Non-pigmented ciliary epithelial cell (primary cell): ENCODE results near the gene BET1L.
"Not testable (repeated sequence)": the region's sequence is repeated elsewhere in the genome, so short reads cannot be mapped to it uniquely, and the experiment has no call there.

Source experiments
- DNase-seq: peaks from one replicate; pipeline ENCODE4 v3.0.0-alpha.2; 2010; ENCODE audit warnings: low read depth

BET1L gene, protein sequence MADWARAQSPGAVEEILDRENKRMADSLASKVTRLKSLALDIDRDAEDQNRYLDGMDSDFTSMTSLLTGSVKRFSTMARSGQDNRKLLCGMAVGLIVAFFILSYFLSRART

DNA sequence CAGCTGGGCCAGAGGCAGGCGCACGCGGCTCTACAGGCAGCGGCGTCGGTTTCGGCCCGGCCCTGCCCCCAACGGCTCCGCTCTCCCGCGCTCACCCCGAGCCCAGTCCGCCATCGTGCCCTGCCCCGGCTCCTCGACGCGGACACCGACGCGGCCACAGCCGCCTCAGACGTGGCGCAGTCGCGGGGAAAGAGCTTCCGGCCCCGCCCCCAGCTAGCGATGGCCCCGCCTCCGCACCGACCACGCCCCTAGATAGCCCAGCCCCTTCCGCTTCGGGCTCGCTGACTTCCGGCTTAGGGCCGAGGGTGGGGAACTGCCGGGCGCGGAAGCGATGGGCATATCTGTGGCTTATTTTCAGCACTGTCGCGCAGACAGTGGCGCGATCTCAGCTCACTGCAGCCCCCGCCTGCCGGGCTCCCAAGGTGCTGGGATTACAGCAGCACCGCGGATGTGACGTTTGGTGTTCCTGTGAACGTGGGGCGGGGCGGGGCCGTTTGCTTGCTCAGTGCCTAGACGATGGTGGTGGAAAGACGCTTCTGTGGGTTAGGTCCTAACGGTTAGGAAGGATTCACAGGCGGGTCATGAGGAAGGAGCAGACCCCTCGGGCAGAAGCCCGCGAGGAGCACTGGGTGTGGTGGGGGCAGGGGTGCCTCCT is at the start of gene BET1L, which contains the start of gene RIC8A:
Gene BET1L (minus strand): TSS at position 192 of the 655 bp plus-strand sequence. CDS start 78 bp downstream, at position 114.
Gene RIC8A (plus strand): TSS at position 501 of the 655 bp plus-strand sequence. CDS start 1,147 bp downstream, outside the sequence.
- DNase-seq: peak; percentile 90

DNA sequence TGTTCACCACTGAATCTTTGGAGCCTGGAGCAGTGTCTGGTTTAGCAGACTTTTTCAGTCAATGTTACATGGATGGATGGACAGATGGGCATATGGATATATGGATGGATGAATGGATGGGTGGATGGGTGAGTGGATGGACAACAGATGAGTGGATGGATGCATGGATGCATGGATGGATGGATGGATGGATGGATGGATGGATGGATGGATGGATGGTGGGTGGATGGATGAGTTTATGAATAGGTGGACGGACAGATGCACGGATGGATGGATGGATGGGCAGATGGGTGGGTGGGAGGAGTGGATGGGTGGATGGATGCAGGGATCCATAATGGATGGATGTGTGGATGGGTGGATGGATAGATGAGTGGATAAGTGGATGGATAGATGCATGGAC is 48.6 kb upstream of the BET1L start:
- no peak for DNase-seq

DNA sequence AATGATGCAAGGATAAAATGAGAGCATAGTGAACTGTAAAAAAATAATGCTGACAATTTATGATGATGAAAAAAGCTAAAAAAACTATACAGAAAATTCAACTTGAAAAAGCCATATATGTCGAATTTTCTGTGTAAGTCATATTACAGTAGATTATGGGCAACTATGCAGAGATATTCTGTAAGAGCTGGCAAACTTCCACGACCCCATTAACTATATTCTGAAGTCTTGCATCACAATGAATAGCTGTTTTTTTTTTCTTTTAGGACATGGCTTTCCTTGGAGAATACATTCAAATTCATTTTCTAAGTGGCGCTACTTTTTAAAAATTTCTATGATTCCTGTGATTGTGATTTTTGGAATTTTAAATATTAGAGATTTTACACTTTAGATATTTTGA is 48.0 kb upstream of the BET1L start:
- DNase-seq: no peak

DNA sequence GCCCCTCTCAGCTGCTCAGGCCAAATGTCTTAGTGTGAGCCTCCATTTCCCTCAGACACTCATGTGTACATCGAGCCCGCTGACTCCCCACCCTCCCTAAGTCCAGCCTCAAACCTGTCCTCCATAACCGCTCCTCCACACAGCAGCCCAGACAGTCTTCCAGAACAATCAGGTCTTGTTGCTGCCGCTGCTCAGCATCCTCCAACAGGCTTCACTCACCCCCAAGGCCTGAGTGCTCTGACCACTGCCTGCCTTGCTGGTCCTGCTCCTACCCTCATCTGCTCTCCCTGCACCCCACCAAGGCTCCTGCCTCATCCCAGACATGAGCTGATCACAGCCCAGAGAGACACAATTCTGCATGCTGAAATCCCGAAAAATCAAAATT is 46.7 kb upstream of the BET1L start:
- no peak for DNase-seq

DNA sequence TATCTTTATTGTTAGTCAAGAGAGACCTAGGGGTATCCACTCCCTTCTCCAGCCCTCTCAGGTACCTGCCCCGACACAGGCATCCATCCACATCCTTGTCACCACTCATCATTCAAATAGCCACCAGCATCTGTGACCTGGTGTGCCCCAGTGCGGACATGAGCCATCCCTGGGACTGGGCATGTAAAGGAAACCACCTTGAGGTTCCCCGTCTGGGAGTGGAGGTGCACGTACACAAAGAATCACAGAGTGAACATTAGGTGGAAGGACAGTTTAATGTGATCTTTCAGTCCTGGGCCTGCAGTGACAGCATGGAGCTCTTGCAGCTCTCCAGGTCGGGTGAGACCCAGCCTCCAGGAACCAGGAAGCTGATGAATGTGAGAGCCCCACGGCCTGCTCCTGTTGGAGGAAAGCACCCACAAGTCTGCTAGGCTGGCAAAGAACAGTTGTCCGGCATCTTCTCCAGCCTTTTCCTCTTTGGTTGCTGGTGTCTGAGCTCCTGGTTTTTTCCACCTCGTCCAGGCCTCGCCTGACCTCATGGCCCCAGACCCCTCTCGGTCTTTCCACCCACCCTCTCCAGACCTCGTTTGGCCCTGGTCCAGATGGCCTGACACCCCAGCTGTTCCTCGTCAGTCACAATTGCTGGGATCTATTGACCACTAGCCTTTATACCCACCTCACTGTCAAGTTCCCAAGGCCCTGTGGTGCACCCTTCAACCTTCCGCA is 46.1 kb upstream of the BET1L start:
- DNase-seq: no peak

DNA sequence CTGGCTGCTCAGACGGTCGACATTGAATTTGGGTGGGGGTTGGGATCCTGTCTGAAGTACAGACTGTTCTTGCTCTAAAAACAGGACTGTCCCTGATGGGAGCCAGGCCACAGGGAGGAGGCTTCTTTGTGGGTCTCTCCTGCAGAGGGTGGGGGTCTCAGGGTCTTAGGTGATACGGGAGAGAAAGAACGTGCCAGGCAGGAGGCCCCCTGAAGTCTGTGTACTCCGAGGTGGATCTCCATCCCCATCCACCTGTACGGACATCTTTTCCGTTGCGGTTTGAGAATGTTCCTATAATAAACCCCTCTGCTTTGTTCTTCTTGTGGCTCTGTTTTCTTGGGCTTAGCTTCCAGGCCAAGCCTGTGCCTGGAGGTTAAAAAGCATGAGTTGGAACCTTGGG is 45.5 kb upstream of the BET1L start:
- DNase-seq: no peak

DNA sequence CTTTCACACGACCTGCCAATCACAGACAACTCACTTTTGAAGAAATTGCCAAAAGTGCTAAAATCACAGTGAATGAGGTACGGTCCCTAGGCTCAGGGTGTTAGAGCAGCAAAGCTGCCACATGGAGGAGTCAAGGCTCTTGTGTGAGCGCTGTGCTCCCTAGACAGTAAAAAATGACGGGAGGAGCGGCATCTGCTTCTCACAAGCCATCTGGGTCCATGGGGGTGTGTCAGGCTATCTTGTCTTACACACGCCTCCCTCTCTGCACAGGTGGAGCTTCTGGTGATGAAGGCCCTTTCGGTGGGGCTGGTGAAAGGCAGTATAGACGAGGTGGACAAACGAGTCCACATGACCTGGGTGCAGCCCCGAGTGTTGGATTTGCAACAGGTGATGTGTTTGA is 44.4 kb upstream of the BET1L start:
- DNase-seq: no peak

DNA sequence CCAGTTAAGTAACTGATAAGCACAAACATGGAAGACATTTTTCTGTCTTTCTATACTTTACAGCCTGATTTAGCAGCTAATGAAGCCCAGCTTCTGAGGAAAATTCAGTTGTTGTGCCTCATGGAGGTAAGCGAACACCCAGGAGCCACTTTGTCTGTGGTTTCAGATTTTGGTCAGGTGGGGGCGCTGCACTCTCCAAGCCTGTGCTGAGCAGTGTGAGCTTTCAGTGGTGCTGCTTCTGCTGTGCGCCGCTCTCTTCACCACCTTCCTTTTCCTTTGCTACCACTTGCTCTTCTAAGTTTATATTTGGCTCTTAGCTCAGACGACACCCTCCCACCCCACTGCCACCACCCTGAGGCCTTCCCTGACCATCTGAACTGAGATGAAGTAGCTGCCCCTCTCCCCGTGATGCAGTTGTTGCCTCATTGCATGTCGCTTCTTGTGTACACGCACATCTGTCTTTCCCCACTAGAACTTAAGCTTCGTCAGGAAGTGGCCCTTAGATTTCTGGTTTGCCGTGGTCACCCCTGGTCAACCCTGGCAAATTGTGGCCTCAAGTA is 43.6 kb upstream of the BET1L start:
- no peak for DNase-seq

DNA sequence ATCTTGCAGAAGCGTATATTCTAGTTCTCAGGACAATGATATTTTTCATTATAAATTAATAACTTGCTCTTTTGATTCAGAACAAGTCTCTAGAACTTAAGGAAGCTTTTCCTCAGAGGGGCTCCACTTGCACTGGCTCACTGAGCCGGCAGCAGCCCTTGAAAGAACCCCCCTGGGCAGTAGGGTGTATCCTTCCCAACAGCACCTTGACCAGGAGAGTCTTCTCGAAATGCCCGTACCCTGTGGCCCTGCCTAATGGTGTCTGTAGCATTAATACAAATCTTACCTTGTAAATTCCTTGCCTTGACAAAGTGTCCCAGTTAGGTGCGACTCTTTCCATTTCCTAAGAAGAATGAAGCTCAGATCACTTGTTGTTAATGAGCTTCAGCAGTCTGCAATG is 43.1 kb upstream of the BET1L start:
- DNase-seq: no peak

DNA sequence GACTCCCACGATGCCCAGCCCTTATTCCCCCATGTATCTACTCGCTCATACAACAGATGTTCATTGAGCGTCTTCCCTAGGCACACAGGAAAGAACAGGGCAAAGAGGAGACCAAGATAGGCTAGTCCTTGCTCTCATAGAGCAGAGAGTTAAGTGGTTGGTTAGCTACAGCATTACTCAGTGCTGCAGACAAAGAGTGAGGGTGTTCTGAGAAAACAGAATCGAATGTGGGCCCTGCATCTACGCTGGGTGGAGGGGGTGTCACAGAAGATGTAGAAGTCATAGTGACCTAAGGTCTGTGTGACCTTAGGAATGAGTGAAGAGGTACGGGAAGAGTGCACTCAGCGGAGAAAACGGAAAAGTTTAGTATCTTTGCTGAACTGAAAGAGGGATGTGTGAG is 41.9 kb upstream of the BET1L start:
- DNase-seq: no peak

DNA sequence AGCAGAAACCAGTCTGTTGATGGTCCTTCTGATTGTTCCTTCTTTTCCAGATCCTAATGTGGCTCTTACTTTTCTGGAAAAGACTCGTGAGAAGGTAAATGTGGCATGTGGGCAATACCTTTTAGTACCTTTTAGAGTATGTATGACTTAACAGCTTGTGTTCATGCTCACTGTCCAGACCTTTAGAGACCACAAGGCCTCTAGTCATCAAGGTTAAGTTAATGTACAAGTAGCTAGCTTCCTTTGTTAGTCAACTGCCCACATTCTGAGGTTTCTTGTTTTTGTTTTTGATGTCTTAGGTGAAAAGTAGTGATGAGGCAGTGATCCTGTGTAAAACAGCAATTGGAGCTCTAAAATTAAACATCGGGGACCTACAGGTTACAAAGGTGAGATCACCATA is 37.2 kb upstream of the BET1L start:
- DNase-seq: no peak

DNA sequence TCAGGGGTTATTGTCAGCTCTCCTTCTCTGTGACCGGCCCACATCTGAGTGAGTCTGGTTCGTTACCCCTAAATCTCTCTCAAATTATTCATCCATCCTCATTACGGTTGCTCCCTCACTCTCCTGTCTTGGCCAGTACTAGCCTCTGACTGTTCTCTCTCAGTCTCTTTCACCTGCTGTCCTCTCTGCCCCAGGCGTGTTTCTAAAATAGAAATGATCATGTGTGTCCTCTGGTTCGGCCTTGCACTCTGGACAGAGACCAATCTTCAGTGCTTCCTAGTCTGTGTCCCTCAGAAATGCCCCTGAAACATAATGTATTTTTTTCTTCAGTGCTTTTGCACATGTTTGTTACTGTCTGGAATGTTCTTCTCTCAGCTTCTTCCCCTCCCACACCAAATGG is 34.4 kb upstream of the BET1L start:
- DNase-seq: no peak

DNA sequence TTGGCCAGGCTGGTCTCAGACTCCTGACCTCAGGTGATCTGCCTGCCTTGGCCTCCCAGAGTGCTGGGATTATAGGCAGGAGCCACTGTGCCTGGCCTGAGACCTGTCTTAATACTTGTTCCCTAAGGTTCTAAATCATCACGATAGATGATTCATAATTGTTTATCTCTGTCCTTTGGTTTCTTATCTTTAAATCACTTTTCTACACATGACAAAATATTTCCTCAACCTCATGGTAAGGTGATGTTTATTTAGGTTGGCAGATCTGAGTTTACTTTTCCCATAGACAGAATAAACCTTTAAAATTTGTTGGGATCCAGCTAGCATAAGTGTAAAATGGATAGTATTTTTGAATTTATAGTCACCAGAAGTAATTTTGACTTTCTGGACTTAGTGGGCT is 33.1 kb upstream of the BET1L start:
- DNase-seq: no peak

DNA sequence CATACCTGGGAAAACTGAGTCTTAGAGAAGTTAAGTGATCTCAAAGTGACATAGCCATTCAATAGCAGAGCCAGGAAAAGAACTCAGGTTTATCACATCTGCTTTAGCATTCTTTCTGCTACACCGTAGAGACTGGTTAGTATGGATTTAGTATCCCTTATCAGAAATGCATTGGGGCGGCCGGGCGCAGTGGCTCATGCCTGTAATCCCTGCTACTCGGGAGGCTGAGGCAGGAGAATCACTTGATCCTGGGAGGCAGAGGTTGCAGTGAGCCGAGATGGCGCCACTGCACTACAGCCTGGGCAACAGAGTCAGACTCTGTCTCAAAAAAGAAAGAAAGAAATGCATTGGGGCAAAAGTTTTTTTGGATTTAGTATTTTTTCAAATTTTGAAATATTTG is 31.1 kb upstream of the BET1L start:
- not testable (repeated sequence) for DNase-seq

DNA sequence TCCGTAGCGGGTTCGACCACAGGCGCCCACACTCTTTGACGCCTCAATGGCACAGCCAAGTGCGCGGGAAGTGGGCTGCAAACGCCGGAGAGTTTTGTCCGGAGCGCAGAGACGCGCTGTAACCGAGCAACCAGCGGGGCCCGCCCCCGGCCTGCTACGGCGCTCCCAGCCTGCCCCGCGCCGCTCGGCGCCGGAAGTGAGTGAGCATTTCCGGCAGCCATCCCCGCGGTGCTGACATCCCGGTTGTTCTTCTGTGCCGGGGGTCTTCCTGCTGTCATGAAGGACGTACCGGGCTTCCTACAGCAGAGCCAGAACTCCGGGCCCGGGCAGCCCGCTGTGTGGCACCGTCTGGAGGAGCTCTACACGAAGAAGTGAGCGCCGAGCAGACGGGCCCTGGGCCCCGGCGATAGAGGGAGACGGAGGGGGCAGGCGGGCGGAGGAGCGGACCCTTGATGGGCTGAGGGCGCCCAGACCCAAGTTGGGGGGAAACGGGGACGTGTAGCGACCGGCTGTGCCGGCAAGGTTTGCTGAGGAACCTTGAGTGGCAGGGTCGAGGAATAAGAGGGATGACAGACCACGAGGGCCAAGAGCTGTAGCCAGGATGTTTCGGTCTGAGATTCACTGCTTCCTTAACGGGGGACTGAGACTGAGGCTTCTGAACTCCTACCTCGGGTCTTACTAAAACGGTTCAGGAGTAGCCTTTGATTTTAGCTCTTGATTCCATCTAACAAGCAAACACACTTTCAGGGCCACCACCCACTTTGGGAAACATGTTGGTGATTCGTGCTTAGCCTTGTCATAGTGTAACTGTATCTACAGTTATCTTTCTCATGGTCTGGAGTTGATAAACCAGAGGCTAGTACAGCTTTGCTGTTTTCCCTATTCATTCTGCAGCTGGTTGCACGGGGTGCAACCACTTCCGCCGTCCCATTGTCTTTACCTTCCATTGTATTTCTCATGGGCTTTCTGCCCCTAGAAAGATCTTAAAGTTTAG is 29.9 kb upstream of the BET1L start, which contains the start of gene PSMD13:
Gene PSMD13 (plus strand): TSS at position 203 of the 994 bp plus-strand sequence. CDS start 74 bp downstream, at position 277.
- DNase-seq: peak; percentile 37

DNA sequence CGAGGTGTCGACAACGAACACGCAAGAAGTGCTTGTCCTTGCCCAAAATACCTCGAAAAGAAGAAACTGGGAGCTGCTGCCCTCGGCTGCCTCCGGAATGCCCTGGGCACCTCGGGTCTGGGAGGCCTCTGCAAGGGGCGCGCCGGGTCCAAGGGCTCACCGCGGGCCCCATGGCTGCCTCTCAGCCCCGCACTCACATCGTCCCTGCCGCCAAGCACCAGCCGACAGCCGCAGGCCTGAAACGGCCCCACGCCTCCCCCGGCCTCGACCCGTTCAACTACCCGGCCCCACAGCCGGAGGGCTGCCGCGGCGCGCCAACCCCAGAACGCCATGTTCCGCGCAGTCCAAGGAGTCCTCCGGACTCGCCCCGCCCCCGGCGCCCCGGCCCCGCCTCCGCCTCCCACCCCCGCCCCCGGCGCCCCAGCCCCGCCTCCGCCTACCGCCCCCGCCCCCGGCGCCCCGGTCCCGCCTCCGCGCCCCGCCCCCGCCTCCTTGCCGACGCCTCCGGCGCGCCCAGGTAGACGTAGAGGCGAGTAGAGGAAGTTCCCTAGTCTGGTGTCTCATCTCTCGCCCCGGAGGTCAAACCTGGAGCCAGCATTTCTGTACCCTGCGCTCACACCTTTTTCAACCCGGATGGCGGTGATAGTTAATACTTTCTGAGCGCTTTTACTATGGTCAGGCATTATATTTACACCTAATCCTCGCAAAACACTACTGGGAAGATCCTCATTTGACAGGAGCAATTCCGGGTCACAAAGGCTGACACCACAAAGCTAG is 29.0 kb upstream of the BET1L start, which contains the start of gene SIRT3:
Gene SIRT3 (minus strand): TSS at position 346 of the 777 bp plus-strand sequence. CDS start 14 bp downstream, at position 332.
- no peak for DNase-seq

DNA sequence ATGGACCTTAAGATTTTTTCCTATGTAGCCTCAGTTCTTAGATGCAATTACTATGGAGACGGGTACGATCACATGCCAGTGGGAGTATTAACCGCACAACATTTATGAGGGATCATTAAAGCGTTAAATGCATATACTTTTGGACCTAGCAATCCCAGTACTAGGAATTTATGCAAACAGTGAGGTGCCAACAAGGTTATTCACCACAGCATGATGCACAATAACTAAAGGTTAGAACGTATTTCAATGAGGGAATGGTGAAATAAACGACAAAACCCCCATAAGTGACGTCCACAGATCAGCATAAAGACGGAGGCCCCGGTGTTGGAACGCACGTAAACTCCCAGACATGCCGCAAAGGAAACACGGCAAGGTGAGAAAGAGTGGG is 28.4 kb upstream of the BET1L start:
- no peak for DNase-seq

DNA sequence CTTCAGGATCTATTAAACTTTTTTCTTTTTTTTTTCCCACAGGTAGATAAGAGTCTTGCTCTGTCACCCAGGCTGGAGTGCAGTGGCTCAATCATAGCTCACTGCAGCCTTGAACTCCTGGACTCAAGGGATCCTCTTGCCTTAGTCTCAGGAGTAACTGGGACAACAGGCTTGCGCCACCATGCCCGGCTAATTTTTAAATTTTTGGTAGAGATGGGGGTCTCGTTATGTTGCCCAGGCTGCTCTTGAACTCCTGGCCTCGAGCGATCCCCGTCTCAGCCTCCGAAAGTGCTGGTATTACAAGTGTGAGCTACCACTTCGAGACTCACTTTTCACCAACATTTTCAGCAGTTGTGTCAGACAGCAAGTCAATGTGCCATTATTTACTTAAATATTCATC is 28.0 kb upstream of the BET1L start:
- no peak for DNase-seq

DNA sequence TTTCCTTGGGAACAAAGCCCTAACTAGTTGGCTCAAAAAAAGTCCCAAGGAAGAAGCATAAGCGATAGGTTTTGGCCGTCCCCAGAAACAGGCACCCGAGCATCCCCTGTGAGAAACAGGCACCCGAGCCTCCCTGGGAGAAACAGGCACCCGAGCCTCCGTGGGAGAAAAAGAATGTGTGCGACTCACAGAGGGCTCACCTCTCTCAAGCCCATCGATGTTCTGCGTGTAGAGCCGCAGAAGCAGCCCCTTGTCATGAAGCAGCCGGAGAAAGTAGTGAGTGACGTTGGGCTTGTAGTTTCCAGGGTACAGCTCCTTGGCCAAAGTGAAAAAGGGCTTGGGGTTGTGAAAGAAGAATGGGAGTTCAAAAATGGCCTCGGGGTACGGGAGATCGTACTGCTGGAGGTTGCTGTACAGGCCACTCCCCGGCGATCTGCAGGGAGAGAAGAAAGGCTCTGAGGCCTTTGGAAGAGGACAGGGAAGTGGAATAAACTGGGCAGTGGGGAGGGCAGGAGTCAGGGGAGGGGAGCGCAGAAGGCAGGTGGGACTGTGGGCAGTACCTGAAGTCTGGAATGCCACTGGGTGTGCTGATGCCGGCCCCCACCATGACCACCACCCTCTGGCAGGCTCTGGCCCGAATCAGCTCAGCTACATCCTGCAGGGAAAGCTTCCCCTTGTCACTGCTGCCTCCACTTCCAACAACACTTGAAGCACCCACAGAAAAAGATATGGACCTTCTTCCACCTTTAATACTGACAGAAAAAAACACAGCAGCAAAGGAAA is 25.8 kb upstream of the BET1L start:
- DNase-seq: no peak

DNA sequence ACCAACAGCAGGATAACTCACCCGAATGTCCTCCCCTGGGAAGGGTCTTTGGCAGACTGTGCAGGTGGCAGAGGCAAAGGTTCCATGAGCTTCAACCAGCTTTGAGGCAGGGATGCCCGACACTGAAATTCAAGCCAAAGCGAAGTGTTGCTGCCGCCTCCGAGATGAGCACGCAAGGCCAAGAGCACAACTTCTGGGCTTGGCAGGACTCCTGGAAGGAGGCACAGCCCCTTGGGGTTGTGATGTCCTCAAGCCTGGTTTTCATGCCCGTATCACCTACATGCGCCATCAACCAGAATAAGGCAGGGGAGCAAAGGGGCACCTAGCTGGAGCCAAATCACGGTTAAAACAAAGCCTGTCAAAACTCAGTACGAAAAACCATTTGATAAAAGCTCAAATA is 23.2 kb upstream of the BET1L start:
- DNase-seq: no peak
